ENCODE data around the gene UBE2D2.
"Not testable (repeated sequence)": the region's sequence is repeated elsewhere in the genome, so short reads cannot be mapped to it uniquely, and the experiment has no call there.

UBE2D2 gene

DNA sequence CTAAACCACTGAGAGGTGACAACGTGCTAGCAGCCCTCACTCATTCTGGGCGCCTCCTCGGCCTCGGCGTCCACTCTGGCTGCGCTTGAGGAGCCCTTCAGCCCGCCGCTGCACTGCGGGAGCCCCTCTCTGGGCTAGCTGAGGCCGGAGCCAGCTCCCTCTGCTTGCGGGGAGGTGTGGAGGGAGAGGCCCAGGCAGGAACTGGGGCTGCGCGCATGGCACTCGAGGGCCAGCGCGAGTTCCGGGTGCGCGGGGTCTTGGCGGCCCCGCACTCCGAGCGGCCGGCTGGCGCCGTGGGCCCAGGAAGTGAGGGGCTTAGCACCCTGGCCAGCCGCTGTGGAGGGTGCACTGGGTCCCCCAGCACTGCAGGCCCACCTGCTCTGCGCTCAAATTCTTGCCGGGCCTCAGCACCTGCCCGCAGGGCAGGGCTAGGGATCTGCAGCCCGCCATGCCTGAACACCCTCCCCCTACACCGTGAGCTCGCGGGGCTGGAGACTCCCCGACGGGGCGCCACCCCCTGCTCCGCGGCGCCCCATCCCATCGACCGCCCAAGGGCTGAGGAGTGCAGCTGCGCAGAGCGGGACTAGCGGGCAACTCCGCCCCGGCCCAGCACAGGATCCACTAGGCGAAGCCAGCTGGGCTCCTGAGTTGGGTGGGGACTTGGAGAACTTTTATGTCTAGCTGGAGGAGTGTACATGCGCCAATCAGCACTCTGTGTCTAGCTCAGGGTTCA is 11.8 kb upstream of the UBE2D2 start:
- DNase-seq: no peak

DNA sequence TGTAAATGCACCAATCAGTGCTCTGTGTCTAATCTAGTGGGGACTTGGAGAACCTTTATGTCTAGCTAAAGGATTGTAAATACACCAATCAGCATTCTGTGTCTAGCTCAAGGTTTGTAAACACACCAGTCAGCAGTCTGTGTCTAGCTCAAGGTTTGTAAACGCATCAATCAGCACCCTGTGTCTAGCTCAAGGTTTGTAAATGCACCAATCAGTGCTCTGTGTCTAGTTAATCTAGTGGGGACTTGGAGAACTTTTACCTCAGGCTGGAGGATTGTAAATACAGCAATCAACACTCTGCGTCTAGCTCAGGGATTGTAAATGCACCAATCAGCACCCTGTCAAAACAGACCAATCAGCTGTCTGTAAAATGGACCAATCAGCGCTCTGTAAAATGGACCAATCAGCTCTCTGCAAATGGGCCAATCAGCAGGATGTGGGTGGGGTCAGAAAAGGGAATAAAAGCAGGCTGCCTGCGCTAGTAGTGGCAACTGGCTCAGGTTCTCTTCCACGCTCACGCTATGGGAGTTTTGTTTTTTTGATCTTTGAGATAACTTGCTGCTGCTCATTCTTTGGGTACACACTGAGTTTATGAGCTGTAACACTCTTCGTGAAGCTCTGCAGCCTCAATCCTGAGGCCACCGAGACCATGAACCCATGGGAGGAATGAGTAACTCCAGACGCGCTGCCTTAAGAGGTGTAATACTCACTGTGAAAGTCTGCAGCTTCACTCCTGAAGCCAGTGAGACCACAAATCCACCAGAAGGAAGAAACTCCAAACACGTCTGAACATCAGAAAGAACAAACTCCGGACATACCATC is 10.9 kb upstream of the UBE2D2 start:
- DNase-seq: not testable (repeated sequence)

DNA sequence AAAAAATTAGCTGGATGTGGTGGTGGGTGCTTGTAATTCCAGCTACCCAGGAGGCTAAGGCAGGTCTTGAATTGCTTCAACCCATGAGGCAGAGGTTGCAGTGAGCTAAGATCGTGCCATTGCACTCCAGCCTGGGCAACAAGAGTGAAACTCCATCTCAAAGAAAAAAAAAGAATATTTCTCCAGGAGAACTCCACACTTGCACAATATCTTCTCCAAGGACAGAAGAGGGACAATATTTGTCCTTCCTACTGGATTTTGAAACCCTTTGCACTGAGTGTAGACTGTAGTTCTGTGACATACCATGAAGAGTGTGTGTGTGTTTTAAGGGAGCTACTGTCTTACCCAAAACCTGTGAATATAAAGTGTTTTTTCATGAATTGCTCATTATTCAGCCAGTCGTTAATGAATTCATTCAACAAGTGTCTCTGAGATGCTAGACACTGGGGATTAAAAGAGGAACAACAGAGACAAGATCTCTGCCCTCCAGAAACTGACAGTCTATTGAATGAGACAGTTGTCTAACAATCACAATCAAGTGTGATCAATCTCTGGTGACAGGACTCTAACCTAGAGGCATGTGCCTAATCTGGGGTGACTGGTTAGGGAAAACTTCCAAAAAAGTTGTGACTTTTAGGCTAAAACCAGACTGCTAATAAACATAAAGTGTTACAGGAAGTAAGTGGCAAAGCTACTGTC is 9.8 kb upstream of the UBE2D2 start:
- DNase-seq: no peak

DNA sequence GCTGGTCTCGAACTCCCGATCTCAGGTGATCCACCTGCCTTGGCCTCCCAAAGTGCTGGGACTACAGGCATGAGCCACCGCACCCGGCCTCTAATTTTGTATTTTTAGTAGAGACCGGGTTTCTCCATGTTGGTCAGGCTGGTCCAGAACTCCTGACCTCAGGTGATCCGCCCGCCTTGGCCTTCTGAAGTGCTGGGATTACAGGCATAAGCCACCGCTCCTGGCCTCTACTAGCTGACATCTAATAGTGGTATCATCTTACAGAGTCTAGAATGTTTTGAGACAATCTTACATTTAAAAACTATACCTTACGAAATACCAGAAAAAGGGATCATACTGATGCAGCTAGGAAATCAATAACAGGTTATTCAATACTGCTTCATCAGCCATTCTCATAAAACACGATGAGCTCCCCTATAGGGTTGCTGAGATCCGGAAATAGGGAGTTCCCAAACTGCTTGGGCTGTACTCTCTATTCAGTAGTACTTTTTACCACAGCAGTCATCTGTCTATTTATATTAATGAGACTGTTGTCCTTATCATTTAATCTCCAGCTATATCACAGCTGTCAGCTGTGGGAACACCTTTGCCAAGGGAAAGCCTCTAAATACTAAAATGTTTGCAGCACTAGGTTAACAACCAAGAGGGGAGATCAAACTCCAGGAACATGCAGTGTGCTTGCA is 8.1 kb upstream of the UBE2D2 start:
- no peak for DNase-seq

DNA sequence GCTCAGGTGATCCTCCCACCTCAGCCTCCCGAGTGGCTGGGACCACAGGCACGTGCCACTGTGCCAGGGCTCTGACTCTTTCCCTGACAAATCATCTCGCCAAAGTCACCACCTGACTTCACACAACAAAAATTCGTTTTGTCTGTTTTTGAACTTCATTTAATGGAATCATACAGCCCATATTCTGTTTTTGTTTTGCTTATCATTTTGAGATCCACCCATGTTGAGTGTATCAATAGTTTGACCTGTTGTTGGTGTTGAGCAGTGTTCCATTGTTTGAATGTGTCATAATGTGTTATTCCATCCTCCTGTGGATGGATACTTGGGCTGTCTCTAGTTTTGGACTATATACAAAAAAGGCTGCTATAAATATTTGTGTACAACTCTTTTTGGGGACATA is 6.9 kb upstream of the UBE2D2 start:
- no peak for DNase-seq

DNA sequence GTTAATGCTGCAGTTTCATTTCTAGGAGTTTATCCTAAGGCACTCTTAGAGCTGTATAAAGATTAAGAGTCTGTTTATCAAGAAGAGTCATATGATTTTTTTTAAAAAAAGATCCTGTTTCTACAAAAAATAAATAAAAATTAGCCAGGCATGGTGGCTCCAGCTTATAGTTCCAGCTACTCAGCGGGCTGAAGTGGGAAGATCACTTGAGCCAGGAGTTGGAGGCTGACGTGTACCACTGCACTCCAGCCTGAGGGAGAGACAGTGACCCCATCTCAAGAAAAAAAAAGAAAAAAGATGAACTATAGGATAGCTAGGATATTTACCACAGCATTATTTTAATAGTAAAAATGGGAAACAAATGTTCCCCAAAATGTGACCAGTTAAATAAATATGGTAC is 3.3 kb upstream of the UBE2D2 start:
- no peak for DNase-seq

DNA sequence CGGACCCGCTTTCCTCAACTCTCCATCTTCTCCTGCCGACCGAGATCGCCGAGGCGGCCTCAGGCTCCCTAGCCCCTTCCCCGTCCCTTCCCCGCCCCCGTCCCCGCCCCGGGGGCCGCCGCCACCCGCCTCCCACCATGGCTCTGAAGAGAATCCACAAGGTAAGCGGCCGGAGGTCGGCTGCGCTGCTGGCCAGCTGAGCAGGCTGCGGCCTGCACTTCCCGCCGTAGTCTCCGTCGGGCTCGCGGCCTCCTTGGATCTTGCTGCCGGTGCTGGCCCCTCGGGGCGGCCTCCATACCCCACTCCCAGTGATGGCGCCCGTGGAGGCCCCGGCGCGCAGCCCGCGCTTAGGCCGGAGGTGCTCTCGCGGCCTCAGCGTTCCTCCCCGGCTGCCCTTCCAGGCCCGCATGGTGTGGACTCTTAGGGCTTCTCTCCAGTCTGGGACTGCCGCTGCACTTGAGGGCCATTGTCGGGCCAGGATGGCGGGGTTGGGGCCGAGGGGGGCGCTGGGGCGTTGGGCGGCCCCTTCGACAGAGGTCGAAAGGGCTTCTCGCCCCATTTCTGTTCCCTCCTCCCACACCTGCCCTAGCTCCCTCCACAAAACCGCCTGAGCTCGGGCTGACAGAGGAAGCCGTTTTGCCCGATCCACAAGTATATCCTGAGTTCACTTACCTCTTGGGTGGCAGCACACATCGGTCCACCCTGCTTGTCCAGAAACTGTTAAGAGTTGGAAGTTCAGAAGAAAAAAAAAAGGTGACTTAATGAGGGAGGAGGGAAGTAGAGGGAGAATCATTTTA is 714 bp downstream of the UBE2D2 start:
- DNase-seq: no peak

DNA sequence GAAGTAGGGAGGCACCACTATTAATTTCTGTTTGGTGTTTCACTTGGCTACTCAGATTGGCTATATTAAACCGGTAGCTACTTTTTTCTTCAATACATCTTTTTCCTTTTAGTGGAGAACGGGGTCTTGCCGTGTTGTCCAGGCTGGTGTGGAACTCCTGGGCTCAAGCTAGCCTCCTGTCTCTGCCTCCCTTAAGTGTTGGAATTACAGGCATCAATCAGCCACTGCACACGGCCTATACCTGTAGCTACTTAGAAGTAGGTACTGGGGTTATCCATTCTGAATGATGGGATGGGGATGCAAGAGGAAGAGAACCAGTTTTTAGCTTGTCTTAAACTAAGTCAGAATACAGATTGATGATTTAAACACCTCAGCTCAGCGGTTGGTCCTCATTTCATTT is 1.7 kb downstream of the UBE2D2 start:
- no peak for DNase-seq

DNA sequence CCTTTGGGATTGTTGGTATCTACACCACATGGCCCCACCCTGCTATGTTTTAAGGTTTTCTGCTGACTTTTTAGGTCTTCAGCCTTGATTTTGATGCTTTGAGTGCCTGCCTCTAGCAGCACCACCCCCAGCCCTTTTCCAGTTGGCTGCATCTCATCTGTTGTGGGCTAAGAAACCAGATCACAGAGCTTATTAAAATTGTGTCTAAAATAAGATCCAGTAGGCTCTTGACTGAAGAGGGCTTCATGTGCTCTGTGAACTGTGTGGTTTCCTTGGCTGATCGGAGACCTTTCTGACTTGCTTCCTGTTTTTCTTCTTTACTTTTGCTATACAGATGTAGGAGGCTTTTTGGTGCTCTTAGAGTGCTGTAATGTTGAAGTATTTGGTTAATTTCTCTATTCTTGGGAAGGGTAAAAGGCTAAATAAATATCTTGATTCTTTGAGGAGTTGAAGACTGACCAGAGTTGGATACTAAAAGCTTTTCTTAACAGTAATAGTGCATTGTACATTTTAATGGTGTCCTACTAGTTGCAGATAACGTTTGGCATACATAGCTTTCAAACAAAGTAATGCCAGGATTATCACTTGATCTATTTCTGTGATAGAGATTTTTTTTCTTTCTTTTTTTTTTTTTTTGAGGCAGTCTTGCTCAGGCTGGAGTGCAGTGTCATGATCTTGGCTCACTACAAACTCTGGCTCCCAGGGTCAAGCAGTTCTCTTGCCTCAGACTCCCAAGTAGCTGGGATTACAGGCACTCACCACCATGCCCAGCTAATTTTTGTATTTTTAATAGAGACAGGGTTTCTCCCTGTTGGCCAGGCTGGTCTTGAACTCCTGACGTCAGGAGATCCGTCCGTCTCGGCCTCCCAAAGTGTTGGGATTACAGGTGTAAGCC is 4.5 kb downstream of the UBE2D2 start:
- DNase-seq: no peak

DNA sequence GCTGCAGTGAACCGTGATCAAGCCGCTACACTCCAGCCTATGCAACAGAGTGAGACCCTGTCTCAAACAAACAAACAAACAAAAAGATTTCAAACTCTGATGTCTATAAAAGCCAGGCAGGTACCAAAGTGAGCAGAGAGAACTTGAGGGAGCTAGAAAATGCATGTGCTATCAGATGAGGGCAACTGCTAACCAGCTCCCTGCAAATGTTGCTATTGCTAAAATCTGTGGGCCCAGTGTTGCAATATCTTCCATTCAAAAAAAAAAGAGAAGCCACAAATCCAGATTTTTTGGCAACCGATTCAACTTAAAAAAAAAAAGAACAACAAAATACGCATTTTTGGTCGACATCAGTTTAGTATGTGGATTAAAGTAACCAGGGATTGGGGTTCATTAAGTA is 5.5 kb downstream of the UBE2D2 start:
- no peak for DNase-seq

DNA sequence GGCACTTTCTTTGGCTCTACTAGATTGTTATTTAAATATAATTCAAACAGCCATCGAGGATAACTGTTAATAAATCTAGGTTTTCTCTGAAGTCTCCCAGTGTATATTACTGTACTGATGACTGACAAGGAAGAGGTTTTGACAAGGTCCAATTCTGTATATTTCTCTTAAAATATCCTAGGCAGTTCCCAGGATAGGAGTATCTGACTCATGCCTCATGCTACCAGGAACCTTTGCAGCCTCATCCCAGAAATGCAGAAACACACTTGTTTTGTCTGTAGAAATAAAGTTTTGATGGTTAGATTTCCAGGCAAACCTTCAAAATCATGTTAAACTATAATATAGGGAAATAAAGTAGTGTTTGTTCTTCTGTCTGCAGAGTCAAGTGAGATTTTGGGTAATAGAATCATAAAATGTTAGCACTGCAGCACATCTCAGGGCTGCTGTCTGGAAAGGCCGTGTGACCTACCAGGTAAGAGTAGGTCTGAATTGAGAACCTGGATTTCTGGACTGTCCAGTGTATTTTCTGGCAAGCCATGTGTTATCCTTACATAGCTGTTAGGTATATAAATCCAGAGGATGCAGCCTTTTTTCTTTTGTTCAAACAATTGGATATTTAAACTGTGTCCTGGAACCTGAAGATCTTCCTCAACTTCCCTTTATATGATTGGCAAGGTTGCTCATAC is 8.3 kb downstream of the UBE2D2 start:
- no peak for DNase-seq

DNA sequence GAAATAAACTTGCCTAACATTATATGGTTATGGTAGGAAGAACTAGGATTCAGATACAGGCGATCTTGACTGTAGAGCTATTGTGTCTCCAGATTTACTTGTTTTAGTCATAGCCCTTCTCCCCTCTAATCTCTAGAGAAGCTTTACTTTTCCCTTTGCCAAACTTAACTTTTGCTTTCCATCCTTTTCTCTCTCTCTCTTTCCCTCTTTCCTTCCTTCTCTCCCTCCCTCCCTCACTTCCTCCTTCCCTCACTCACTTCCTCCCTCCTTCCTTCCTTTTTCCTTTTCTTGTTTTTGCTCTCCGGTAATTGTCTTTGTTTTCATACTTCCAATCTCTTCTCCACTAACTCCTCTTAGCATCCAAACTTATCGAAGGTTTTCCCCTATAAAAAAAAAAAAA is 10.4 kb downstream of the UBE2D2 start:
- DNase-seq: no peak

DNA sequence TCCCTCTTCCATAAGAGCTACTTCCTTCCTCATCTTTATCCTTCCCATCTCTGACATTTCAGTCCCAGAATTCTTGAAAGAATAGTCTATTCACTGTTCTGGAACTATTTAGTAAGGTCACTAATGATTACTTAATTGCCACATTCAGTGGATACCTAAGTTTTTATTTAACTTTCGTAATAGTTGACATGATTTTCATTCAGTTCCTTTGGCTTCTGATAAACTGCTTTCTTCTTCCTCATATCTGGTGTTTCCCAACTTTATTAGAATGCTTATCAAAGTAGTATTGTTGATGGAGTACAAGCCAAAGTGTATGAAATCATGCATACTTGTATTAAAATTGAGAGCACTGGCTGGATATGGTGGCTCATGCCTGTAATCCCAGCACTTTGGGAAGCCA is 10.8 kb downstream of the UBE2D2 start:
- no peak for DNase-seq

DNA sequence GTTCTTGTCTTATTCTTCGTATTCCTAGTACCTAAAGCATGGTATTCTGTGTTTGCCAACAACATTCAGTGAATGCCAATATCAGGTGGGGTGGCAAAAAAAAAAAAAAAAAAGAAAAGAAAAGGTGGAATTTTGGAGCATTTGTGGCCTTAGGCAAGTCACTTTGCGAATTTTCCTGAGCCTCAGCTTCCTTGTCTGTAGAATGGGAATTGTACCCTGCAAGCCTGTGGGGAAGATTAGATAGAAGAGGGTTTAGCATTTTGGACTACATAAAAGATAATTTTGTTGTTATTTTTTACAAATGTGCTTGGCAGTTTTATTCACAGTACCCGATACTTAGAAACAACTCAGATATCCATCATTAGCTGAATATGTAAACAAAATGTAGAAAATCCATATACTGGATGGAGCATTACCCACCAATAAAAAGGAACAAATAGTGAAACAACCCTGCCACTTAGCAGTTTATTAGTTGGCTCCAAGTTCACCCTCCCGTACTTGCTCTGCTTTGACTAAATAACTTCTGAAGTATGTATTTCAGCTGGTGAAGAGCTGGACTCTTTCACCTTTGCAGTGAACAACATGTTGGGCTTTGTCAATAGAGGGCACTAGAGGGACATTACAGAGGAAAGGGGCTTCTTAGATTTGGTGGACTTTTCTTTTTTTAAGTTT is 13.6 kb downstream of the UBE2D2 start:
- DNase-seq: peak; percentile 25

DNA sequence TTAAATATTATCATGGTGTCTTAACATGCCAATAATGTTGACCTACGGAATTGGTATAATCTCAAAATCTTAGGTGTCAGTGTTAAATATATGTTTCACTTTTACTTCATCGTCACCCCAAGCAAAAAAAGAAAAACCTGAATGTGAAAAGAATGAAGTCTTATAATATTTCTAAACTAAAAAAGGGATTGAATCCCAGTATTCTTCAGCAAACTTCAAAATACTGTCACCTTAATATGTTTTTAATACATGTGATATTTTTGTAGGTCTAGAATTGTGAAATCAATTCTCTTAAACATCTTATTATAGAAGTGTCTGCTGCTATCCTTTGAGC is 14.1 kb downstream of the UBE2D2 start:
- DNase-seq: no peak

DNA sequence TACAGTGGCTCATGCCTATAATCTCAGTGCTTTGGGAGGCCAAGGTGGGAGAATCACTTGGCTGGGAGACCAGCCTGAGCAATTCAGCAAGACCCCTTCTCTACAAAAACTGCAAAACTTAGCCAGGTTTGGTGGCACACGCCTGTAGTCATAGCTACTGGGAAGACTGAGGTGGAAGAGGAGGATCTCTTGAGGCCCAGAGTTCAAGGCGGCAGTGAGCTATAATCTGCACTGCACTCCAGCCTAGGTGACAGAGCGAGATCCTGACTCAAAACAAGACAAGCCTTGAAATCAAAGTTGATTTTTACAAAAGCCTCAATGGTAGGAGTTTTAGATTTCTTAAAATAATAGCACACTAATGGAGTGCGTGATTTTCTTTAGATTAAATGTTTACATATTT is 14.6 kb downstream of the UBE2D2 start:
- no peak for DNase-seq

DNA sequence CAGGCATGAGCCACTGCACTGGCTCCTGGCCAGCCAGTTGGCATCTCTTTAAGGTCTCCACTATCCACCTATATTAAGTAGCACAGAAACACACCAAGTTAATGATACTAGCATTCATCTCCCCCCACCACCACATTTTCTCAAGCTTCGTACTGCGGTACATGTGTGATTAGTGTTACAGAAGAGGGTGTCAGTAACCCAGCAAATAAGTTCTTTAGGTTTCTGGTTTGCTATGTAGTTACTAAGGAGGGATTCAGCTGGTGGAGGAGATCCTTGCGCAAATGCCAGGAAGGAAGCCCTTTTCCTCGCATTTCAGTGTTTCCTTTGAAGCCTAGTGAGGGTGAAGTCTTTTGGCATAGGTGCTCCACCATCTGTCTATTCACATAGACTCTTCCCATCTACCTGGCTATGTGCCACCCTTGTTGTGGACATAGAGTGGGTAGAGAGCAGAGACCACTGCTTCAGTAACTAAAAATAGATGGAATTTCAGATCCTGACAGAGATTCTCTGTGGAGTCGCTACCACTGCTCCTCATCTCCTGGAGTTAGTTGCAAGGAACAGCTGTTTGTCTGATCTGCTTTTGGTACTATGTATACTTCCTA is 16.7 kb downstream of the UBE2D2 start:
- DNase-seq: peak; percentile 8

DNA sequence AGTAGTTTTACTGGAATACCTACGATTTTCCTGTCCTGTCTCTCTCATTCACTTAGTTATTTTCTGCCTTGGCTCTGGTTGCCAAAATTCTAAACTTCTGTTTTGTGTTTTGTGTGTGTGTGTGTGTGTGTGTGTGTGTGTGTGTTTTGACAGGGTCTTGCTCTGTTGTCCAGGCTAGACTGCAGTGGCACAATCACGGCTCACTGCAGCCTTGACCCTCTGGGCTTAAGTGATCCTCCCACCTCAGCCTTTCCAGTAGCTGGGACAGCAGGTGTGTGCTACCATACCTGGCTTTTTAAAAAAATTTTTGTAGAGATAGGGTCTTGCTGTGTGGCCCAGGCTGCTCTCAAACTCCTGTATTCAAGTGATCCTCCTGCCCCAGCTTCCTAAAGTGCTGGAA is 17.2 kb downstream of the UBE2D2 start:
- no peak for DNase-seq

DNA sequence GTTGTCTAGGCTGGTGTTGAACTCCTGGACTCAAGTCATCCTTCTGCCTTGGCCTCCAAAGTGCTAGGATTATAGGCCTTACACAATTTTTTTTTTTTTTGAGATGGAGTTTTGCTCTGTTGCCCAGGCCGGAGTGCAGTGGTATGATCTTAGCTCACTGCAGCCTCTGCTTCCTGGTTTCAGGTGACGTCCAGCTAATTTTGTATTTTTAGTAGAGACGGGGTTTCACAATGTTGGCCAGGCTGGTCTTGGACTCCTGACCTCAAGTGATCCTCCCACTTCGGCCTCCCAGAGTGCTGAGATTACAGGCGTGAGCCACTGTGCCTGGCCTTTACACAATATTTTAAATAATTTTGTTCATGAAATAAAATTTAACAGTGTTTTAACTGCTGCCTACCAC is 21.0 kb downstream of the UBE2D2 start:
- not testable (repeated sequence) for DNase-seq

DNA sequence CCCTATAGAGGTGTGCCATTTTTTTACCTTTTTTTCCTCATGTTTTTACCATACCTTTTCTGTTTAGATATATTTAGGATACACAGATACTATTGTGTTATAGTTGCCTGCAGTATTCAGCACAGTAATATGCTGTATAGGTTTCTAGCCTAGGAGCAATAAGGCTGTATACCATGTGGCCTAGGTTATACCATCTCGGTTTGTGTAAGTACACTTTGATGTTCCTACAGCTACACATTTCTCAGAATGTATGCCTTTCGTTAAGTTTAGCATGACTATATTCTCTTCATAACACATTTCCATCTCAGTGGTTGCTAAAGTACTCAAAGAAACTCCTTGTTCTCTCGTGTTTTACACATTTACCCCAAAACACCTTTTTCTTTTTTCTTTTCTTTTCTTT is 23.0 kb downstream of the UBE2D2 start:
- no peak for DNase-seq

Measured in NCI-H1694 (cell line).